ENCODE measurements around the gene SLC12A6. TPM values are rescaled to one million over a fixed set of nuclear protein-coding genes. Genes with fewer than 3 reads are reported as not detected.

SLC12A6 gene
- total RNA-seq, 2 experiments from 2014 or later: 19.2 to 20.1 TPM

DNA sequence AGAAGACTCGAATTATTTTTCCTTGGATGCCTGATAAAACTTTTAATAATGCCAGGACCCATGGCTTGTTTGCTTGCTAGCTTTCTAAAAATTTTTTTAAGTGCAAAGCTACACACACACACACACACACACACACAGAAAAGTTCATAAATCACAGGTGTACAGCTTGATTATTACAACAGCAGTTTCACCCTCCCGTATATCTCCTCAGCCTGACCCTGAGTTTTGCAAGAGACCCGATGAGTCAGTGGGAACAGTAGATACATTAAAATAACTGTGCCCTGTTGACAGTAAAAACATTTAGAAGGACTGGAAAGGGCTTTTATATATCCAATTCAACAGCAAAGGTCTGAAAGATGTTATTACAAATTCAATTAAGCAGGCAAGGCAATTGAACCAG, 66.1 kb downstream of the SLC12A6 start:
- peaks cover 30% of the 10 kb centered on the region for H3K4me1 Mint-ChIP-seq
- no peak for DNase-seq
- H3K4me3 Mint-ChIP-seq: no peak overlapping the region
- H3K27me3 Mint-ChIP-seq: no peaks in the 10 kb centered on the region
- no peaks in the 10 kb centered on the region for H3K9me3 Mint-ChIP-seq
- H3K36me3 Mint-ChIP-seq: peaks cover 22% of the 10 kb centered on the region
- no peak overlapping the region for H3K27ac Mint-ChIP-seq

DNA sequence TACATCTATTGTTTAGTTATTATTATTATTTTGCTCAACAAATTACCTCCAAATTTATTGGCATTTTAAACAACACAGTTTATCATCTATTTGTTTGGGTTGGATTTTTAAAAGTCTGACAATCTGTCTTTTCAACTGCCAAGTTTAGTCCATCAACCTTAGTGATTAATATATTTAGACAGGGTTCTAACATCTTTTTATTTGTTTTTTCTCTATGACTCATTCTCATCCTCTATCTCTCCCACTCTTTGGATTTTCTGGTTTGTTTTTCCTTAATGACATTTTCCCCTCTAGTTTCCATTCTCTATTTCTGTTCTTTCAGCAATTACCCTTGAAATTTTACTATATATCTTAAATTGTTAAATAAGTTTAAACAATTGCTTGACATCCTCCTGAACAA, 70.8 kb downstream of the SLC12A6 start:
- H3K4me3 Mint-ChIP-seq: no peak overlapping the region
- H3K4me1 Mint-ChIP-seq: peaks cover 22% of the 10 kb centered on the region
- no peaks in the 10 kb centered on the region for H3K9me3 Mint-ChIP-seq
- peak overlapping the region; percentile 6 for H3K27ac Mint-ChIP-seq
- H3K27me3 Mint-ChIP-seq: no peaks in the 10 kb centered on the region
- H3K36me3 Mint-ChIP-seq: peaks cover 13% of the 10 kb centered on the region
- no peak for DNase-seq

DNA sequence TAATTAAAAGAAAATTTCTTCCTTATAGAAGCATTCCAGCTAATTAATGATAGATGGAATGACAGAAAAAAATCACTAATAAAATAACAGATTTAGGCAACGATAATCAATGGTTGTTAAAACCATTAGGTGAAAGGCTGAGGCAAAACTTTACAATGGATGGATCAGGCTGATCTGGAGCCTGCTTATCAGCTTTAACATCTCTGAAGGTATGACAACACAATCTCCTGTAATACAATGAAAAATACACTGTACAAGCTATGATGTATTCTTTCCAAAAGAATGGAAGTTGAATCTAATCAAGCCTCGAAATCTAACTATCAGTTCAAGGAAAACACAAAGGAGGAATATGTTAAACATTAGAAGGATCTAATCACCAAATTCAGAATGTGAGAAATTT, 73.5 kb downstream of the SLC12A6 start:
- Mint-ChIP-seq H3K27ac (no peak overlapping the region), H3K9me3 (no peaks in the 10 kb centered on the region), H3K4me1 (peaks cover 17% of the 10 kb centered on the region), H3K36me3 (no peaks in the 10 kb centered on the region), H3K27me3 (no peaks in the 10 kb centered on the region), H3K4me3 (no peak overlapping the region)
- no peak for DNase-seq

DNA sequence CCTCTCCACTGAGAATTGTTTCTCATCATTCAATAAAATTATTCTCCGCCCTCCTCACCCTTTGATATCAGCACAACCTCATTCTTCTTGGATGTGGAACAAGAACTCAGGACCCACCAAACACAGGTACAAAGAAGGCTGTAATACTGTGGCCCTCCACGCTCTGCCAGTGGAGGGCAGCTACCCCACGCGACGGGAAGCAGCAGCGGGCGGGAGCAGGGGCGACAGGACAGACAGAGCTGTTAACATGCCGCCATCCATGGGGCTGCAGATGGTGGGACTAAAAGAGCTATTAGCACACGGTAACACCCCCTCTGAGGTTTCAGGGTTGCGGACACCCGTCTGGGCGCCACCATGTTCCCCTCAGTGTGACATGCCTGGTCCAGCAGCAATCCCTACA, 75.2 kb downstream of the SLC12A6 start:
- Mint-ChIP-seq H3K27me3 (no peaks in the 10 kb centered on the region), H3K27ac (no peak overlapping the region), H3K4me1 (peaks cover 8% of the 10 kb centered on the region), H3K36me3 (peaks cover 4% of the 10 kb centered on the region), H3K4me3 (no peak overlapping the region), H3K9me3 (no peaks in the 10 kb centered on the region)
- no peak for DNase-seq

DNA sequence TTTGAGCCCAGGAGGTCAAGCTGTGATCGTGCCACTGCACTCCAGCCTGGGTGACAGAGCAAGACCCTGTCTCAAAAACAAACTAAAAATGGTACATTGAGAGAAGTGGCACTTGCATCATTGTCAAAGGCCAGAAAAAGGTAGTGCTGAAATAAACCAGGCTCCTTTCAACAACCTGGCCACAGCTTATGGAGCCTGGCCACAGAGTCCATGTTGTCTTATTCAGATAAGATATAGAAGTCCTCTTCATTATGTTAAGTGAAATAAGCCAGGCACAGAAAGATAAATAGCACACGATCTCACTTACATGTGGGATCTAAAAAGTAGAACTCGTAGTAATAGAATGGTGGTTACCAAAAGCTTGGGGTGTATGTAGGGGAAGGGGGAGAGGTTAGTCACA, 78.0 kb downstream of the SLC12A6 start:
- DNase-seq: no peak
- H3K36me3 Mint-ChIP-seq: peaks cover 7% of the 10 kb centered on the region
- H3K27ac Mint-ChIP-seq: peak overlapping the region; percentile 31
- no peak overlapping the region for H3K4me3 Mint-ChIP-seq
- peaks cover 1% of the 10 kb centered on the region for H3K4me1 Mint-ChIP-seq
- no peaks in the 10 kb centered on the region for H3K9me3 Mint-ChIP-seq
- no peaks in the 10 kb centered on the region for H3K27me3 Mint-ChIP-seq

GRCh38 chr15:34258151-34258550, 79.4 kb downstream of the SLC12A6 start:
- H3K4me3 Mint-ChIP-seq: no peak overlapping the region
- peak overlapping the region; percentile 12 for H3K27ac Mint-ChIP-seq
- H3K4me1 Mint-ChIP-seq: no peaks in the 10 kb centered on the region
- DNase-seq: no peak
- peaks cover 12% of the 10 kb centered on the region for H3K36me3 Mint-ChIP-seq
- no peaks in the 10 kb centered on the region for H3K9me3 Mint-ChIP-seq
- no peaks in the 10 kb centered on the region for H3K27me3 Mint-ChIP-seq

GRCh38 chr15:34252545-34252944, 85.0 kb downstream of the SLC12A6 start:
- no peak overlapping the region for H3K27ac Mint-ChIP-seq

DNA sequence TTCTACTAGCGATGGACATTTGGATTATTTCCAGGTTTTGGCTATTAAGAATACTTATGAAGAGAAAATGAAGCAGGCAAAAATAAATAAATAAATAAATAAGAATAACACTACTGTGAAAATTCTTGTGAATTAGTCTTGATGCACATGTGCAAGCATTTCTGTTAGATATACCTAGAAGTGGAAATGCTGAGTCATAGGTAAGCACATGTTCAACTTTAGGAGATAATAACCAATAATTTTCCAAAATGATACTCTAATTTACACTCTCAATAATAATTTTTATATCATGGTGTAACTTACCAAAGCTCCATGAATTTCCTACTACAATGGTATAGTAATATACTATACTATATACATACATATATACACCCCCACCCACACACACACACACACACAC, 89.4 kb downstream of the SLC12A6 start:
- Mint-ChIP-seq H3K27ac (no peak overlapping the region), H3K27me3 (no peaks in the 10 kb centered on the region), H3K4me3 (no peak overlapping the region), H3K36me3 (peaks cover 11% of the 10 kb centered on the region), H3K4me1 (peaks cover 5% of the 10 kb centered on the region), H3K9me3 (no peaks in the 10 kb centered on the region)
- DNase-seq: no peak

More at GRCh38 chr15:34252545-34252944, 85.0 kb downstream of the SLC12A6 start:
- no peak overlapping the region for H3K4me3 Mint-ChIP-seq
- peaks cover 17% of the 10 kb centered on the region for H3K36me3 Mint-ChIP-seq
- no peak for DNase-seq
- no peaks in the 10 kb centered on the region for H3K27me3 Mint-ChIP-seq
- no peaks in the 10 kb centered on the region for H3K9me3 Mint-ChIP-seq
- peaks cover 5% of the 10 kb centered on the region for H3K4me1 Mint-ChIP-seq

DNA sequence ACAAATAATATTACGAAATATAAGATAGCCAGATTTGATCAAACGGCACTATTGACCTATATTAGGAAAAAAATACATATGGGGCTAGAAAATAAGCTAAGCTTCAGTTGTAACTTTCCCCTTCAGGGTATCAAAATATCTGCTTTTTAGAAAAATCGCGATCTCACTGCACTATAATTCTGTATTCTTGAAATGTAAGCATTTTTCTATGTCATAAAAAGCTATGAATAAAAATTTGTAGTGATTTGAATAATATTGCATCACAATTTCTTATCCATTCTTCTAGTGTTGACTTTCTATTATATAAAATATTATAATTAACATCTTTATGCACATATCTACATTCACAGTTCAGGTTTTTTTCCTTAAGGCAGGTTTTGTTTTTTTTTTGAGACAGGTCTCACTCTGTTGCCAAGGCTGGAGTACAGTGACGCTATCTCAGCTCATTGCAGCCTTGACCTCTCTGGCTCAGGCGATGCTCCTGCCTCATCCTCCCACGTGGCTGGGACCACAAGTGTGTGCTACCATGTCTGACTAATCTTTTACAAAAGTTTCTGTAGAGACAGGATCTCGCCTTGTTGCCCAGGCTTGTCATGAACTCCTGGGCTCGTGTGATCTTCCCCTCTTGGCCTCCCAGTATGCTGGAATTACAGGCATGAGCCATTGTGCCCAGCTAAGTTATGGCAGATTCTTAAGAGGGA, 91.2 kb downstream of the SLC12A6 start:
- peaks cover 9% of the 10 kb centered on the region for H3K36me3 Mint-ChIP-seq
- no peaks in the 10 kb centered on the region for H3K27me3 Mint-ChIP-seq
- no peak overlapping the region for H3K4me3 Mint-ChIP-seq
- no peak for DNase-seq
- H3K9me3 Mint-ChIP-seq: no peaks in the 10 kb centered on the region
- peaks cover 11% of the 10 kb centered on the region for H3K4me1 Mint-ChIP-seq
- H3K27ac Mint-ChIP-seq: peak overlapping the region; percentile 57

- H3K27ac Mint-ChIP-seq: peak overlapping the region; percentile 28
- no peak for DNase-seq
These were observed 94.4 kb downstream of the SLC12A6 start for GRCh38 chr15:34243226-34243625.

DNA sequence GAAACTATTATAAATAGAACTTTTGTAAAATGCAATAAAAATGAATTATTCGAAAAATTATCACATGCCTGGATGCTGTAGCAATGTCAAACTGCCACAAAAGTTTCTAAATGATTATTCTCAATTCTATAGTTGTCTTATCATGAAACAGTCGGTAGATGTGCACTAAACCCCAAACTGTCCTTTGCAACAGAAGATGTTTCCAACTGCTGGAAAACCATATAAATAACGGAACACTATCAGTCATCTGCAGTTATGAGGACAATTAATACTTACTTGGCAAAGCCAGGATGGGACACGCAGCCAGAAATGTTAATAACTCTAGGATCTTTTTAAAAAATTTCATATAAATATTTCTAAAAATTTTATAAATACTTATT, 95.3 kb downstream of the SLC12A6 start:
- H3K27ac Mint-ChIP-seq: no peak overlapping the region
- no peaks in the 10 kb centered on the region for H3K27me3 Mint-ChIP-seq
- H3K9me3 Mint-ChIP-seq: no peaks in the 10 kb centered on the region
- peaks cover 30% of the 10 kb centered on the region for H3K4me1 Mint-ChIP-seq
- peaks cover 14% of the 10 kb centered on the region for H3K36me3 Mint-ChIP-seq
- H3K4me3 Mint-ChIP-seq: no peak overlapping the region
- no peak for DNase-seq

More at GRCh38 chr15:34243226-34243625, 94.4 kb downstream of the SLC12A6 start:
- peaks cover 12% of the 10 kb centered on the region for H3K36me3 Mint-ChIP-seq
- peaks cover 30% of the 10 kb centered on the region for H3K4me1 Mint-ChIP-seq
- no peak overlapping the region for H3K4me3 Mint-ChIP-seq
- H3K9me3 Mint-ChIP-seq: no peaks in the 10 kb centered on the region
- no peaks in the 10 kb centered on the region for H3K27me3 Mint-ChIP-seq

GRCh38 chr15:34241376-34242330, 95.9 kb downstream of the SLC12A6 start:
- no peak for DNase-seq
- no peaks in the 10 kb centered on the region for H3K9me3 Mint-ChIP-seq
- H3K36me3 Mint-ChIP-seq: peaks cover 14% of the 10 kb centered on the region
- no peaks in the 10 kb centered on the region for H3K27me3 Mint-ChIP-seq
- H3K4me3 Mint-ChIP-seq: no peak overlapping the region
- H3K4me1 Mint-ChIP-seq: peaks cover 30% of the 10 kb centered on the region
- H3K27ac Mint-ChIP-seq: peak overlapping the region; percentile 43

GRCh38 chr15:34240537-34240936, 97.0 kb downstream of the SLC12A6 start:
- Mint-ChIP-seq H3K4me3 (no peak overlapping the region), H3K9me3 (no peaks in the 10 kb centered on the region), H3K27me3 (no peaks in the 10 kb centered on the region), H3K4me1 (peaks cover 30% of the 10 kb centered on the region), H3K36me3 (peaks cover 20% of the 10 kb centered on the region), H3K27ac (peak overlapping the region; percentile 77)
- peak; percentile 7 for DNase-seq

GRCh38 chr15:34239151-34239808, 98.3 kb downstream of the SLC12A6 start:
- DNase-seq: peak; percentile 33
- H3K36me3 Mint-ChIP-seq: peaks cover 20% of the 10 kb centered on the region

DNA sequence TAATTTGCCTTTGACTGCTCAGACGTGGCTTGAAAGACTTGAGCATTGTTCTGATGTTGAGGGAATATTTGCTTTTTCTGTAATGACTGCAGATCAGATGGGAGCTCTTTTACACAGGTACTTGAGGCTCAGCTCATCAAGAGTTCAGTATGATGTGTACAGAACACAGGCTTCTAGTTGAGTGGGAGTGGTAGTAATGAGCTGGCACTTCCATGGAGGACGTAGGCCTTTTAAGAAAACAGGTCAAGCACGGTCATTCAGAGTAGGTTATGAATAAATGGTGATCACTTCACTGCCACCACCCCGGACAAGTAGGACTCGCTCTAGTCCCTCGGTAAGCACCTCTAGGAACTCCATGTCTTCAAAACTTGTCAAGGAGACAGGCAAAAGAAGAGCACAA, 104.0 kb downstream of the SLC12A6 start:
- H3K27ac Mint-ChIP-seq: peak overlapping the region; percentile 28
- H3K4me3 Mint-ChIP-seq: no peak overlapping the region
- H3K27me3 Mint-ChIP-seq: no peaks in the 10 kb centered on the region
- no peaks in the 10 kb centered on the region for H3K9me3 Mint-ChIP-seq
- H3K36me3 Mint-ChIP-seq: peaks cover 18% of the 10 kb centered on the region
- DNase-seq: no peak
- peaks cover 2% of the 10 kb centered on the region for H3K4me1 Mint-ChIP-seq

More at GRCh38 chr15:34239151-34239808, 98.3 kb downstream of the SLC12A6 start:
- Mint-ChIP-seq H3K27ac (peak overlapping the region; percentile 85), H3K4me3 (peak overlapping the region; percentile 46), H3K4me1 (peaks cover 30% of the 10 kb centered on the region), H3K27me3 (no peaks in the 10 kb centered on the region), H3K9me3 (no peaks in the 10 kb centered on the region)
